ENCODE data around the gene SHE.
A peak's percentile ranks its signal among the peaks of the same experiment; 100 is the strongest.

The SHE gene

DNA sequence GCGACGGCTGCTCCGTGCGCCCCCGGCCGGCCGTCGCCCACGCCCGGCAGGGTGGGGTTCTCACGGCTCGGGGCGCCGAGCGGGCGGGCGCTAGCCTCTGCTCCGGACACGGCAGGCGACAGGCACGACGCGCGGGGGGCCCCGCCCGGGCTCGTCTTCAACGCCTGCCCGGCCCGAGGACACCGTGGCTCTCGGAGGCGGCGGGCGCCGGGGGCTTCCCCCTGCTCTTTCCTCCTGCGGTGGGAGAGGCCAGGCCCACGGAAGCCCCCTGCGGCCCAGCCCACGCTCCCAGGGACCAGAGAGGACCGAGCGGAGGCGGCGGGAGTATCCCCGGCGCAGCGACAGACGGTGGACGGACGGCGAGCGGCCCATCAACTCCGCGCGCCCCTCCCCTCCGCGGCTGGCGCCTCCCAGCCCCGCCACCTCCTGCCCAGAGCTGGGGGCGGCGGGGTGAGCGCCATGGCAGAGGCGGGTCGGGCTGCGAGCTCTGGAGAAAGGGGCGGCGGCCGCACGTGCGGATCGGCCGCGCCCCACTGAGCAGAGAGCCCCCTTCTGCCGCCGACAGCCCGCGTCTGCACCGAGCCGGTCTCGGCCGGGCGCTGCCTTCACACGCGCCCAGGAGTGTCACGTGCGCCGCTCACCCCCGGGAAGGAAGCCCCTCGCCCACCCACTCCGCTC, at the start of gene SHE, which contains the start of gene TDRD10:
Gene SHE, minus strand, starts transcription at position 347 of the 678 bp plus-strand sequence. CDS start 386 bp downstream, outside the sequence.
Gene TDRD10, plus strand, starts transcription at position 154 of the 678 bp plus-strand sequence. CDS start 4,685 bp downstream, outside the sequence.
- Histone ChIP-seq H3K27me3 (ENCODE audit: control insufficient read depth, insufficient read depth, low read length) (peaks cover 77% of the 10 kb centered on the region), H3K9ac (ENCODE audit: low read length) (no peak within 1 kb of the TSS), H3K4me1 (ENCODE audit: control insufficient read depth, low read depth, low read length) (no peaks in the 10 kb centered on the region), H3K27ac (ENCODE audit: low read length) (no peak within 1 kb of the TSS), H3K4me3 (ENCODE audit: low read length) (peak within 1 kb of the TSS; percentile 44), H3K9me3 (ENCODE audit: control insufficient read depth, low read depth, low read length) (no peaks in the 10 kb centered on the region), H3K36me3 (ENCODE audit: control insufficient read depth, low read depth, low read length) (no peaks in the 10 kb centered on the region)

GRCh38 chr1:154551474-154551873, 49.3 kb upstream of the SHE start:
- Histone ChIP-seq H3K9ac (ENCODE audit: low read length) (no peak overlapping the region), H3K27ac (ENCODE audit: low read length) (no peak overlapping the region), H3K4me1 (ENCODE audit: control insufficient read depth, low read depth, low read length) (peaks cover 6% of the 10 kb centered on the region), H3K36me3 (ENCODE audit: control insufficient read depth, low read depth, low read length) (peaks cover 71% of the 10 kb centered on the region), H3K4me3 (ENCODE audit: low read length) (no peak overlapping the region), H3K27me3 (ENCODE audit: control insufficient read depth, insufficient read depth, low read length) (no peaks in the 10 kb centered on the region), H3K9me3 (ENCODE audit: control insufficient read depth, low read depth, low read length) (no peaks in the 10 kb centered on the region)

- Histone ChIP-seq H3K9ac (ENCODE audit: low read length) (no peak overlapping the region), H3K4me3 (ENCODE audit: low read length) (no peak overlapping the region), H3K9me3 (ENCODE audit: control insufficient read depth, low read depth, low read length) (no peaks in the 10 kb centered on the region), H3K27ac (ENCODE audit: low read length) (no peak overlapping the region), H3K27me3 (ENCODE audit: control insufficient read depth, insufficient read depth, low read length) (no peaks in the 10 kb centered on the region), H3K4me1 (ENCODE audit: control insufficient read depth, low read depth, low read length) (no peaks in the 10 kb centered on the region), H3K36me3 (ENCODE audit: control insufficient read depth, low read depth, low read length) (peaks cover 68% of the 10 kb centered on the region)
These were observed 48.4 kb upstream of the SHE start for GRCh38 chr1:154550657-154551056.

- Histone ChIP-seq H3K9me3 (ENCODE audit: control insufficient read depth, low read depth, low read length) (no peaks in the 10 kb centered on the region), H3K36me3 (ENCODE audit: control insufficient read depth, low read depth, low read length) (peaks cover 62% of the 10 kb centered on the region), H3K9ac (ENCODE audit: low read length) (no peak overlapping the region), H3K27me3 (ENCODE audit: control insufficient read depth, insufficient read depth, low read length) (no peaks in the 10 kb centered on the region), H3K4me3 (ENCODE audit: low read length) (no peak overlapping the region), H3K27ac (ENCODE audit: low read length) (no peak overlapping the region), H3K4me1 (ENCODE audit: control insufficient read depth, low read depth, low read length) (no peaks in the 10 kb centered on the region)
These were observed 47.9 kb upstream of the SHE start for GRCh38 chr1:154550070-154550469.

DNA sequence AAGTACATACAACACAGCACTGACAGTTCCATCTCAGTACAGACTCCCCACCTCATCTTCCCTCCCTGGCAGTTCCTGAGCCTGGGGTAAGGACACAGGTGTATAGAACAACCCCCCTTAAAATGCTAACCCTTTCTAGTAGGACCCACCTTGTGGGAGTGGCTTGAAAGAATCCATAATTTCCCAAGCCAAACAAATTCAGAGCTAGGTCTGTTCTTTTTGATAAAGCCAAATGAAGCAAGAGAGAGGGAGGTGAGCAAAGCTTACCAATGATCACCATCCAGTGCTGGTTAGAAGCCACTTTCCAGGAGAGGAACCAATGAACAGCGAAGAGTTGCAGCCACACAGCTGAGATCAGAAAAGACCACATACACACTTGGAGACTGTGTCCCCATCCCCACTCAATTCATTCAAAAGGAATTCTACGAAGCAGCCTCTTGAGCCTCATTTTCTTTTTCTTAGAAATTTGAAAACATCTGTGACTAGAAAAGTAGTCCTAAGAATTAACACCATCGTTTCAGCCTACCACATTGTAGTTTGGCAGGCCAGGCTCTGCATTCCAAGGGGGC, 47.1 kb upstream of the SHE start:
- Histone ChIP-seq H3K27me3 (ENCODE audit: control insufficient read depth, insufficient read depth, low read length) (no peaks in the 10 kb centered on the region), H3K4me3 (ENCODE audit: low read length) (no peak overlapping the region), H3K36me3 (ENCODE audit: control insufficient read depth, low read depth, low read length) (peaks cover 54% of the 10 kb centered on the region), H3K4me1 (ENCODE audit: control insufficient read depth, low read depth, low read length) (no peaks in the 10 kb centered on the region), H3K27ac (ENCODE audit: low read length) (no peak overlapping the region), H3K9me3 (ENCODE audit: control insufficient read depth, low read depth, low read length) (no peaks in the 10 kb centered on the region), H3K9ac (ENCODE audit: low read length) (no peak overlapping the region)

- no peaks in the 10 kb centered on the region for H3K4me1 ChIP-seq (ENCODE audit: control insufficient read depth, low read depth, low read length)
- H3K27ac ChIP-seq (ENCODE audit: low read length), result no peak overlapping the region
- no peaks in the 10 kb centered on the region for H3K27me3 ChIP-seq (ENCODE audit: control insufficient read depth, insufficient read depth, low read length)
- no peak overlapping the region for H3K4me3 ChIP-seq (ENCODE audit: low read length)
- H3K9ac ChIP-seq (ENCODE audit: low read length), result no peak overlapping the region
- peaks cover 41% of the 10 kb centered on the region for H3K36me3 ChIP-seq (ENCODE audit: control insufficient read depth, low read depth, low read length)
- H3K9me3 ChIP-seq (ENCODE audit: control insufficient read depth, low read depth, low read length), result no peaks in the 10 kb centered on the region
These were observed 45.8 kb upstream of the SHE start for GRCh38 chr1:154548028-154548427.

DNA sequence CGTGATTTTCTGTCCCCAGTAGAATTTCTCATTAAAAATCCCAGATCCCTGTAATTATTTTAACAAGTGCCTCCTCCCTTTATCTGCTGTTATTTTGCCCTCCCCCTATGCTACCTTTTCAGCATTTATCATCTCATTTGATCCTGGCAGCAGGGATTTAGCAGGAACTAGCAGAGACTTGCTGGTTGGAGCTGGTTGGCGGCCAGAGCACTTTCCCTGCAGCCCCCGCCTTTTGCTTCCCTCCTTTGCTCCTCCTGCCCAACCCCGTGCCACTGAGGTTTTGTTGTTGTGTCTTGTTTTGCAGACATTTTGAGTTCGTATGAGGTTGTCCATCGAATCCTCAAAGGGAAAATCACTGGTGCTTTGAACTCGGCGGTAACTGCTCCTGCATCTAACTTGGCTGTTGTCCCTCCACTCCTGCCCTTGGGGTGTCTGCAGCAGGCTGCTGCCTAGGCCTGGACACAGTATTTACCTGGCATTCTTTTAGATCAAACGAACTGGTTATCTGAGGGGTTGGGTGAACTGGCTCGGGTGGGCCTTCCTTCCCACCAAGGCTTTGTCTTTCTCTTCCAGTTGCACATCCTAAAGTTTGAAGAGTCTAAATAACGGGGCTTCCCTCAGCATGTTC, 45.0 kb upstream of the SHE start:
- no peaks in the 10 kb centered on the region for H3K4me1 ChIP-seq (ENCODE audit: control insufficient read depth, low read depth, low read length)
- H3K27me3 ChIP-seq (ENCODE audit: control insufficient read depth, insufficient read depth, low read length), result no peaks in the 10 kb centered on the region
- H3K27ac ChIP-seq (ENCODE audit: low read length), result no peak overlapping the region
- H3K36me3 ChIP-seq (ENCODE audit: control insufficient read depth, low read depth, low read length), result peaks cover 33% of the 10 kb centered on the region
- no peak overlapping the region for H3K9ac ChIP-seq (ENCODE audit: low read length)
- no peak overlapping the region for H3K4me3 ChIP-seq (ENCODE audit: low read length)
- no peaks in the 10 kb centered on the region for H3K9me3 ChIP-seq (ENCODE audit: control insufficient read depth, low read depth, low read length)

GRCh38 chr1:154546264-154547063, 44.3 kb upstream of the SHE start:
- H3K27ac ChIP-seq (ENCODE audit: low read length), result no peak overlapping the region
- no peak overlapping the region for H3K9ac ChIP-seq (ENCODE audit: low read length)
- no peaks in the 10 kb centered on the region for H3K4me1 ChIP-seq (ENCODE audit: control insufficient read depth, low read depth, low read length)
- no peaks in the 10 kb centered on the region for H3K27me3 ChIP-seq (ENCODE audit: control insufficient read depth, insufficient read depth, low read length)
- H3K4me3 ChIP-seq (ENCODE audit: low read length), result no peak overlapping the region
- peaks cover 26% of the 10 kb centered on the region for H3K36me3 ChIP-seq (ENCODE audit: control insufficient read depth, low read depth, low read length)
- no peaks in the 10 kb centered on the region for H3K9me3 ChIP-seq (ENCODE audit: control insufficient read depth, low read depth, low read length)

- Histone ChIP-seq H3K4me1 (ENCODE audit: control insufficient read depth, low read depth, low read length) (no peaks in the 10 kb centered on the region), H3K36me3 (ENCODE audit: control insufficient read depth, low read depth, low read length) (no peaks in the 10 kb centered on the region), H3K9me3 (ENCODE audit: control insufficient read depth, low read depth, low read length) (no peaks in the 10 kb centered on the region), H3K4me3 (ENCODE audit: low read length) (no peak overlapping the region), H3K9ac (ENCODE audit: low read length) (no peak overlapping the region), H3K27ac (ENCODE audit: low read length) (no peak overlapping the region), H3K27me3 (ENCODE audit: control insufficient read depth, insufficient read depth, low read length) (no peaks in the 10 kb centered on the region)
These were observed 39.0 kb upstream of the SHE start for GRCh38 chr1:154541231-154541630.

- H3K4me3 ChIP-seq (ENCODE audit: low read length), result no peak overlapping the region
- H3K27ac ChIP-seq (ENCODE audit: low read length), result no peak overlapping the region
- H3K4me1 ChIP-seq (ENCODE audit: control insufficient read depth, low read depth, low read length), result no peaks in the 10 kb centered on the region
- no peak overlapping the region for H3K9ac ChIP-seq (ENCODE audit: low read length)
- no peaks in the 10 kb centered on the region for H3K36me3 ChIP-seq (ENCODE audit: control insufficient read depth, low read depth, low read length)
- H3K9me3 ChIP-seq (ENCODE audit: control insufficient read depth, low read depth, low read length), result no peaks in the 10 kb centered on the region
- H3K27me3 ChIP-seq (ENCODE audit: control insufficient read depth, insufficient read depth, low read length), result no peaks in the 10 kb centered on the region
These were observed 37.6 kb upstream of the SHE start for GRCh38 chr1:154539486-154540483.
